RPMI8226 (cell line): ENCODE measurements around the gene C1QTNF3.
"Not testable (repeated sequence)": the region's sequence is repeated elsewhere in the genome, so short reads cannot be mapped to it uniquely, and the experiment has no call there.

Experiments used
- DNase-seq: peaks from one replicate; pipeline ENCODE4 v3.0.0-alpha.2; 2015

Gene C1QTNF3

DNA sequence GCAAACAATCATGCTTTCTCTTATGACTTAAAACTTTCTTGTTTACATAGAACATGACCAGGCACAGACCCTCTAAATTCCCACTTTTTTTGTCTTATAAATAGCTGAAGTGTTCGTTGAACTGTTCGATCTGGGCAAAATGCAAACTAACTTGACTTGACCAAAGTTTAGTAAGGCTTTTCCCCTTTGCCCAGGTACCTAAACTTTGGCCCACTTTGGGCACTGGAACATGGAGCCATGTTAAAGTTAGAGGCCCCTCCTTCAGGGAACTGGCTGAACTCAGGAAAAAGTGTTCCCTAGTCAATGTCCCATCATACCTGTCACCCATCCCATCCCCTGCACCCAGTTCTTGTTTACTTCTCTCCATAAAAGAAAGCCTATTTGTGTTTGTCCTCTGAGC lies 25.8 kb downstream of the C1QTNF3 start:
- no peak for DNase-seq

DNA sequence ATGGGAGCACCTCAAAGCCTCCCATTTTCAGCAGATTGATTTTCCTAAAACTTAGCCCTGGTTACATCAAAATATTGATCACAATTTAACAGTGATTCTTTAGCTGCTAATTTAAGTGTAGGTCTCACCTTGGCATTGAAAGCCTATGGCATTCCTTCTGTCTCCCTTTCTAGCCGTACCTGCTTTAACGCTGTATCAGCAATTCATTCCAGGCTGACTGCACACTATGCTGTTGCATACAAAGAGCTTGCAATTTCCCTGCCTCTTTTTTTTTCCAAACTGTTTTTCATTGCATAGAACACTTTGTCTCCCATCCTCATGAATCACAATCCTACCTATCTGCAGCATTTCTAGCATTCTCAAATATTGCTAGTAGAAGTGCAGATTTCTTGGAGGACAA lies 26.3 kb downstream of the C1QTNF3 start:
- no peak for DNase-seq

DNA sequence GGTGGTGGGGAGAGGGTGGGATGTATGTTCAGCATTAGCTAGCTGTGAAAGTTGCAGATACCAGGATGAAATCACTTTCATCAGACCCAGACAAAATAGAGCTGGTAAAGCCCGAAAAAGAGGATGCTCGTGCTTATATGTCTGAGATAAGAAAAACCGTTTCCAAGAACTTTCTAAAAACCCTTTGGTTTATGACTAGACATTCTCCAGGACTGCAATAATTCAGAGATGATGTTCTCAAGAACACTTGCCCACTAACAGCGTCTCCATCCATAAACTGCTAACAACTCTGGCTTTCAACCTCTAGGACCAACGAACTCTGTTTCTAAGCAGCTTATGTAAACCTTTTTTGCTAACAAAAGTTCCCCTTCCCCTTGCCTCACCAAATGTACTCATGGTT lies 26.8 kb downstream of the C1QTNF3 start:
- DNase-seq, result no peak

DNA sequence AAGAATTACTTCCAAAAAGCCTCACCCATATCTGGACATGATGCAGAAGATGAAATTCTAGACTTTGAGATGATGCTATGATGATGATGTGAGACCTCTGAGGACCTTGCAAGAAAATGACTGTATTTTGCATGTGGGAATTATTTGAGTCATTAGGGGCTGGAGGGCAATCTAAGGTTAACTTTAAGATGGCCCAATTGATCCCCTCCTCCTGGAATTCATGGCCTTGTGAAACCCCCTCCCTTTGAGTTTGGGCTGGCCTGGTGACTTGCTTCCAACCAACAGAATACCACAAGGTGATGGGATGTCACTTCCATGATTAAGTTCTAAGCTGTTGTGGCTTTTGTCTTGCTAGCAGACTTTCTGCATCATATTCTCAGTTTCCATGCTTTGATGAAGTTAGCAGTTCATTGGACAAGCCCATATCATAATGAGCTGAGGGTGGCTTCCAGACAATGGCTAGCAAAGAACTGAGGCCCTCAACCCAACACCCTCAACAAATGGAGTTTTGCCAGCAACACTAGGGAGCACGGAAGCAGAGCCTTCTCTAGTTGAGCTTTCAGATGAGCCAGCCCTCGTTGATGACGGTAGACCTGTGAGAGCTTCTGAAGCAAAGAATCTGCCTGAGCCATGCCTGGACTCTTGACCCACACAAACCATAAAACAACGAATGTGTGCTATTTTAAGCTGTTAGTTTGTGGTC lies 27.7 kb downstream of the C1QTNF3 start:
- DNase-seq, result no peak

DNA sequence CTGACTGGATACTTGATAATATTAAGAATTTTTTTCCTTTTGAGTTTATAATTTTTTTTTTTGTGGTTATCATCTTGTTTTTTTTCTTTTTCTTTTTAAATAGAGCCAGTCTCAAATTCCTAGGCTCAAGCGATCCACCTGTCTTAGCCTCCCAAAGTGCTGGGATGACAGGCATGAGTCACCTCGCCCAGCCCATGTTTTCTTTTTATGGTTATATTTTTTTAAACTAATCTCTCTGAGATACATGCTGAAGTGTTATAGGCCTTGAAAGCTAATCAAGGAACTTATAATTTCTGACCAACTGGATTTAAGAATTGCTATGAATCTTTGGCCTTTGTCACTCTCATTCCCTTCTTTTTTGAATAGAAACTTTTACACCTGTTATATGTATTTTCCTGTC lies 28.4 kb downstream of the C1QTNF3 start:
- DNase-seq, result no peak

DNA sequence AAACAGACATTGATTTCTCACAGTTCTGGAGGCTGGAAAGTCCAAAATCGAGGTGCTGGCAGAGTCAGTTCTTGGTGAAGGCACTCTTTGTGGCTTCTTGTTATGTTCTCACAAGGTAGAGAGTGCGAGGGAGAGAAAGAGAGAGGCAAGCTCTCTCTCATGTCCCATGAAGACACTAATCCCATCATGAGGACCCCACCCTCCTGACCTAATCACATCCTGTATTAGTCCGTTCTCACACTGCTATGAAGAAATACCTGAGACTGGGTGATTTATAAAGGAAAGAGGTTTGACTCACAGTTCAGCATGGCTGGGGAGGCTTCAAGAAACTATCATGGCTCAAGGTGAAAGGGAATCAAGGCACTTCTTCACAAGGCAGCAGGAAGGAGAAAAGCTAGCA lies 29.5 kb downstream of the C1QTNF3 start:
- DNase-seq, result no peak

DNA sequence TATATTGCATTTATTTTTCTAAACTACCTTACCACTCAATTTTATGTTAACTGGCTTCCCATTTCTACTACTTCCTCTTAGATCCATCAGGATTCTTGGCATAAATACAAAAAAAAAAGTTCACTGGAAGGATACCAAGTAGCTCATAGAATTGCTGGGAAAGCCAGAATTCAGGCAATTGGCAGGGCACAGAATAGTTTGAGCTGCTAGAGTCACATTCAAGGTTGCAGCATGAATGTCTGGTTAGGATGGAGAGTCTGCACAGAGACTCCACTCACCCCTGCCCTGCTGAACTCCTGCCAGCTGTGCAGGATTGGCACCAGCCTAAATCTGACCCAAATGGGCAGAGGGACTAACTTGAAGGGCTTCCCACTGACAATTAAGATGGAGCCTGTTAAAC lies 30.2 kb downstream of the C1QTNF3 start:
- DNase-seq, result no peak

DNA sequence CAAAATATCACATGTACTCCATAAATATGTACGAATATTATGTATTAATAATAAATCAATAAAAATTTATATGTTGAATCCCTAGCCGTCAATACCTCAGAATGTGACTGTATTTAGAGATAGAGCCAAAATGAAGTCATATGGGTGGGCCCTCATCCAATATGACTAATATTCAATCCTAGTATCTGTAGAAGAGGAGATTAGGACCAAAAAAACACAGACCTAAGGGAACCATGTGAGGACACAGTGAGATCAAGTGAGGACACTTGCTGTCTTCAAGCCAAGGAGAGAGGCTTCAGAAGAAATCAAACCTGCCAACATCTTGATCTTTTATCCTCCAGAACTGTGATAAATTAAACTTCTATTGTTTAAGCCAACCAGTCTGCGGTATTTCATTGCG lies 31.5 kb downstream of the C1QTNF3 start:
- DNase-seq, result no peak

DNA sequence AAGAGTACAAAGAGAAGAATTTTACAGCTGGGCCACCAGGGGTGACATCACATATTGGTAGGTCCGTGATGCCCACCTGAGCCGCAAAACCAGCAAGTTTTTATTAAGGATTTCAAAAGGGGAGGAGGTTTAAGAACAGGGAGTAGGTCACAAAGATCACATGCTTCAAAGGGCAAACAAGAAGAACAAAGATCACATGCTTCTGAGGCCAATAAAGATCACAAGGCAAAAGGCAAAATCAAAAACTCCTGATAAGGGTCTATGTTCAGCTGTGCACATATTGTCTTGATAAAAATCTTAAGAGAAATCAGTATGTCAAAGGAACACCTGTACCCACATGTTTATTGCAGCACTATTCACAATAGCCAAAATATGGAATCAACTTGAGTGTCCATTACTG lies 32.9 kb downstream of the C1QTNF3 start:
- not testable (repeated sequence) for DNase-seq

DNA sequence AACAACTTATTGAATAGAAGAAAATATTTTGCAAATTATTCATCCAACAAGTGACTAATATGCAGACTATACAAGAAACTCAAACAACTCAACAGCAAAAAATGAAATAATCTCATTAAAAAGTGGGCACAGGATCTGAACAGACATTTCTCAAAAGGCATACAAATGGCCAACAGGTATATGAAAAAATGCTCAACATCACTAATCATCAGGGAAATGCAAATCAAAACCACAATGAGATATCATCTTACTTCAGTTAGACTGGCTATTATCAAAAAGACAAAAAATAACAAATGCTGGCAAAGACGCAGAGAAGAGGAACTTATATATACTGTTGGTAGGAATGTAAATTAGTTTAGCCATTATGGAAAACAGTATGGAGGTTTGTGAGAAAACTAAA lies 33.4 kb downstream of the C1QTNF3 start:
- DNase-seq, result no peak

DNA sequence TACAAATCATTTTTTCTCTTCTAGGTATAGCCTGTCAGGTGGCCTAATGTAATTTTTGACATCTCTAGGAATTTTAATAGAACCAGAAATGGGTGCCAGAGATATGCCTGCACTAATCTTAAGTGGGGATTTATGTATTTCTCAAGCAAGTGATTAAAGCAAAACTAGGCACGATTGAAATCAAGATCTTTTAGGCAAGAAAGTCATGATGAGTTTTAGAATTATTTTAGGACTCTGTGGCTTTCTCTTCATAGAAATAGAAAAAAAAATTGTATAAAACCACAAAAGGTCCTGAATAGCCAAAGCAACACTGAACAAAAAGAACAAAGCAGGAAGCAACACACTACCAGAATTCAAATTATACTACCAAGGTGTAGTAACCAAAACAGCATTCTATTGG lies 34.2 kb downstream of the C1QTNF3 start:
- DNase-seq, result no peak

DNA sequence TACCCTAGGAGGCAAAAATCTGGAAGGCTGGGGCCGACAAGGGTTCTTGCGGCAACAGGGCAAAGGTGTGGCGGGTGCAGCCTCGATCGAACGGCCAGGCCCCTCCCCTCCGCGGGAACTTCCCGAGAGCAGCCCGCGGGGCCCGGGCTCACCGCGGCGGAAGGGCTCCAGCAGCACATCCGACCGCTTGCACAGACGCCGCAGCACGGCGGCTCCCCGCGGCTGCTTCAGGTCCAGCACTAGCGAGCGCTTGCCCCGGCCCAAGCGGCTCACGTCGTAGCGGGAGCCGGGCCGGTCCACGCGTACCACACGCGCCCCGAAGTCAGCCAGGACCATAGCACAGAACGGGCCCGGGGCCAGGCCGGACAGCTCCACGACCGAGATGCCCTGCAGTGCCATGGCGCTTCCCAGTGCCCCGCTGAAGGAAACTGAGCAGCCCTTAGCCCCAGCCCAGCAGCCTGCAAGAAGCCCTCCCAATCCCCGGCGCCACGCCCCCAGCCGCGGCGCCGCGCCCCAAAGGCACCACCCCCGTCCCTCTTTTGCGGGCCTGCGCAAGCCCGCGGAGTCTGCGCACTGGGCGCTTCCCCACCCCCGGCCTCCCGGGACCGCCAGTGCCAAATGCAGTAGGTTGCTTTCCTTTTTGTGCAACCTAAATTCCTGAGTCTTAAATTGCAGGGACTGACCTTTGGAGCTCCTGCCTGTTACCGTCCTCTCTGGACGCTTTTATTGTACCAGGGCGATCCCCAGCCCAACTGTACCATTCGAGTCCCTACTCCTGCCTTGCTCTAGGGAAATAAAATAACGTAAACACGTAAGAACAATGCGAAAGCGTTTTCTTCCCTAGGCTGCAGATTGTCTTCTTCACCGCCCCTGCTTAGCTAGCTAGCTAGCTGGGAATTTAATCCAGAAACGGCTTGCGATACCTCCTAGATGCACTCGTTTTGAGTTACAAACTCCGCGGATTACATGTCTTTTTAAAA lies 35.1 kb downstream of the C1QTNF3 start, which contains the start of gene AMACR:
TSS of gene AMACR (minus strand) at position 430 of the 980 bp plus-strand sequence. CDS start at position 399, 31 bp downstream.
- peak; percentile 81 for DNase-seq

DNA sequence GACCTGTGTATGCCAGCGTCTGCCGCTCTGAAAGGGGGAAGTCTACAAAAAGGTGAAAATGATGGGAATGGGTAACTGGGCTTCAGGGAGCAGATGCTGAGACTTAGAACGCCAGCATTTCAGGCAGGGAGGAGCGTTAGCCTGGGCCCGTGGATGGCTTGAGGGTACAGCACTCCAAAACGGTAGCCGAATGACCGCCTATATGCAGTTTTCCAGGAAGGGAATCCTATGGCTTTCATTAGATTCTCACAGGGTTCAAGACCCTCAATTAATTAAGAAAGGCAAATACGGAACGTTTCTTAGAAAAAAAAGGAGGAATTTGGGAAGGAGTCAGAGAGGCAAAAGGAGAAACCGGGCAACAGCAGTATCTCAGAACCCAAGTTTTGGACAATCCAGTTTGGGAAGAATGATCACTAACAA lies 35.8 kb downstream of the C1QTNF3 start:
- no peak for DNase-seq

DNA sequence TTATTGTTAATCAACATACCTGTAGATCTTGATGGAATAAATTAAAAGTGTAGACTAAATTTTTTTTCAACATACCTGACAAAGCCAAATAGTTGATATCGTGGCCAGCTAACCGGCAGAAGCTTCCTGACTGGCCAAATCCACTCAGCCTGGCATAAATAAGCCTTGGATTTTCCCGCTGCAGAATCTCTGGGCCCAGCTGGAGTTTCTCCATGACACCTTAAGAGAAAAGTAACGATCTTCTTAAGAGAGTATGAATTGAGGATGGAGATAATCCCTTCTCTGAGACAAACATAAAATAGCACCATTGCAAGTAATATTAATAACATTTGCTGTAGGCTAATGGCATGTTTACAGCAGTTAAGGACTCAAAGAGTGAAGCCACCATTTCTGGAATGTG lies 37.3 kb downstream of the C1QTNF3 start:
- DNase-seq, result no peak

DNA sequence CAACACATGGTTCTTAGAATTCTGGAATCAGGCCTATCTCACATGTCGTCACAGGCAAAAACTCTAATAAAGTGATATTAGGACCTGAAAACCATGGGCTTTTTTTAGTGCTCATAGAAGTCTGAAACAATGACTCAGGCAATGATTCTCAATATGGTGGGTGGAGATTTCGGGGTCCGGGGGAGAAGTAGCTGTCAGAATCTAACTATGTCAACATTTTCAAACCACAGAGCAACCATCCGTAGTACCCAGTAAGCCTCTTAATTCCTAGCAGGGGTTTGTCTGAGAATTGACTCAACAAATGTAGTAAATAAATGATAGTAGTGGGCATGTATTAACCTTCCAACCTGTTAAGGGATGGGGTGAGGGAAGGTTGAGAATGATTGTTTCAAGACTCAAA lies 37.8 kb downstream of the C1QTNF3 start:
- no peak for DNase-seq

DNA sequence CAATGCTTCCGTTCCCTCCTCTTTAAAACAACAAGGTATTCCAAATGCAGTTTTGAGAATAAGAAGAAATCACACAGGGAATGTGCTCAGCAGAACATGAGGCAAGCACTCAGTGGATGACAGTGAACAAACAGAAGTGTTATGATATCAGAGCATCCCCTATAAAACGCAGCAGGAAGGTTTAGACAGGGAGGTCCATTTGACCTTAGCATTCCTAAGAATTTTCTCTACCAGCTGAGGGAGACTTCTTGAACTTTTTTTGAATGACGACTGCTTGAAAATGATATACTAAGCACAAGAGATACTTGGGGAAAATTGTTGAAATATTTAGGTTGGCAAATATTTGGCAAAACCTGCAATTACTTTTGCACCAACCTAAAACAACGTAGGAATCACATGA lies 39.1 kb downstream of the C1QTNF3 start:
- no peak for DNase-seq

DNA sequence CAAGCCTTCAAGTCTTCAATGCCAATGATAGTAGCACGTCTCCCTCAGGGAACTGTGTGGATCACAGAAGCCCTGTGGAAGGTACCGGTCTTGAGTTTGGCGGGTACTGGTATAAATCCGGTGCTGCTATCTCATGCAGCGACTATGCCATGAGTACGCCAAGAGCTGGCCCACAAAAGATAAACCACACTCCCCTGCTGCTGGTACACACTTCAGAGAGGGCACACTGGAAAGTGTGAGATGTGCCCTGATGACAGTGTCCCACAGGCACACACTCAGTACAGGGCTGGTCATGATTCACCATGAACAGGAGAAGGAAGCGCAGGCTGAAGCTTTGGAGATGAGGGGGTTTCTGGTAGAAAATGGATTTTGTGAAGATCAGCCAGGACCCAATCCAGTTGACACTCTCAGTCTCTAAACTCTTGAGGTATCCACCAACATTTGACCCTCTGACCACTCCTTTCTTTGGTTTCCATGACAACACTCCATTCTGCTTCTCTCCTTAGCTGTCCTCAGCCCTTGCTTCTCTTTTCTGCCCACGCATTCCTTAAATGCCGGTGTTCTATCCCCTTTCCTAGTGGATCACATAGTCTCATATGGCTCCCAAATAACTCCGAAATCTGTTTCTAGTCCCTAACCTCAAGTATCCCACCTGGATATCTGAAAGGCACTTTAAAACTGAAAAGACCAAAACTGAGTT lies 40.2 kb downstream of the C1QTNF3 start:
- no peak for DNase-seq

DNA sequence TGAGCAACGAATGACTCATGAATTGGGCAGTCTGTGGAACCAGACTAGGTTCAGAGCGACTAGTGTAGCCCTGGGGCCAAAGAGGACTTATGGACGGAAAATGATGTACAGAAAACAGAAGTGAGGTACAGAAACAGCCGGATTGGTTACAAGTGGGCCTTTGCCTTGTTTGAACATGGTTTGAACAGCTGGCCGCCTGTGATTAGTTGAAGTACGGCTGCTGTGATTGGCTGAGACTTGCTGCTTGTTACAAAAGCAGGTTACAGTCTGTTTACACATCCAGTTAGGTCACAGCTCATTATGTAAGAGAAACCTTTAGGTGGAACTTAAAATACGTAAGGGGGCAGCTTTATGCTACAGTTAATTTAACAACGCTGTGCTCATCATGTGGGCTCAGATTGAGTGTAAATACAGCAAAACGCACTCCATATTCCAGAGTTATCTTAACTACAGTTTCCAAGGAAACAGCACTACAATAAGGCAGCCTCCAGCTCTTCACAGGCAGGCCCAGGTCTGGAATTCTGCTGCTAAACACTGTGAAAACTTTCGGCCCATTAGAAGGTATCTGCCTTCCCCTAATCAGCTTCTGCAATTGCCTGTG lies 41.7 kb downstream of the C1QTNF3 start:
- DNase-seq, result no peak

DNA sequence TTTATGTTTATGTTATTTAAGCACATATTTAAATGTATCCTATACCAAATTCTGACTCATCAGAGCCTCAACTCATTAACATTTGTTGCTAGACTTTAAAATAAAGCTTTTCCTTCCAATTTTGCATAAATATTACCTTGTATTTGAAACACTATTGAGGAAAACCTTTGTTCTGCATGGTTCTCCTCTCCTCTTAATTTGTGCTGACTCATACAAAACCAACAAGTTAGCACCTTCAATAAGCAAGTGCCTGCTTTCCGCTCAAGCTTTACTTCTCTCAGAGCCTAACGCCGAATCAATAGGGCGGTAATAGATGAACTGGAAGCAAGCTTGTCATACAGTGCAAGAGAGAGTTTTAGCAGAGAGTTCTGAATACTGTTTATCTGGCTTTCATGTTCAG lies 43.0 kb downstream of the C1QTNF3 start:
- no peak for DNase-seq

DNA sequence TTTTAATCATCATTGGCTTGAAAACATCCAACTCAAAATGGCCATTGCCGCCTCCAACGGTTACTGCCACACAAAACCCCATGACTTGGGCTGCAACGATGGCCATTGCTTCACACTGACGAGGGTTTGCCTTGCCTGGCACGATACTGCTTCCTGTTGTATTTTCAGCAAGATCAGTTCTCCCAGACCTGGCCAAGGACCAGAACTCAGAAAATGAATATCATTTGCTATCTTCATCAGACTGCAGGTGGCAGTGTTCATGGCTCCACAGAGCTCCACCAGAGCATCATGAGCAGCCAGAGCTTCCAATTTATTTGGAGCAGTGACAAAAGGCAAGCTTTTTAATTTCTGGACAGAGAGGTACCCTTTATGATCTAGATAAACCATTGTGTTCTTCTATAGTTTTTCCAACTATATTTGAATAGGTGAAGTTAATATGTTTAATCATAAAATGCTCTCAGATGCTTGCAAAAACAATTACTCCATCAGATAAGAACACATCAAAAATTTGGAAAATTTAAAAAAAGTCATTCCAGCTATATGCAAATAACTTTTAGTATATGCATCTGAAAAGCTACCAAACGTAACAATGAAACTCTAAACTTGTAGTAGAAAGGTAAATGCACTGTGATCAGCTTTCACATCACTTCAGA lies 45.6 kb downstream of the C1QTNF3 start:
- DNase-seq, result peak; percentile 38

DNA sequence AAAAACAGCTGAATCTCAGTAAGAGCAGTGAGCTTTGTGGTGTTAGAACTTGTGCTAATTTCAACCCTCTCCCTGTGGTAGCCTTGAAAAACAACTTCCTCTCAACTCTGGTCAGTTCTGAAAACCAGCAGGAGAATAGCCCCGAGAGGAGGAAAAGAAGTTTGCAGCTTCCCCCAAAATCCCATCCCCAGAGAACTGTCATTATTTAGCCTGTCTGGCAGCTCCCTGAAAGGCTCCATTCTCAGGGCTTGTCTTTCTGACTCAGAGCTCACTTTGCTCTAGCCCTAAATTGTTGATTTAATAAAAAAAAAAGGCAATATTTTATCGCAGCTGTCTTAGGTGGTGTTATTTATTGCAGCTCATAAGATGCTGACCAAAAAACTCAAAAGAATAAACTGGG lies 47.1 kb downstream of the C1QTNF3 start:
- DNase-seq, result no peak

DNA sequence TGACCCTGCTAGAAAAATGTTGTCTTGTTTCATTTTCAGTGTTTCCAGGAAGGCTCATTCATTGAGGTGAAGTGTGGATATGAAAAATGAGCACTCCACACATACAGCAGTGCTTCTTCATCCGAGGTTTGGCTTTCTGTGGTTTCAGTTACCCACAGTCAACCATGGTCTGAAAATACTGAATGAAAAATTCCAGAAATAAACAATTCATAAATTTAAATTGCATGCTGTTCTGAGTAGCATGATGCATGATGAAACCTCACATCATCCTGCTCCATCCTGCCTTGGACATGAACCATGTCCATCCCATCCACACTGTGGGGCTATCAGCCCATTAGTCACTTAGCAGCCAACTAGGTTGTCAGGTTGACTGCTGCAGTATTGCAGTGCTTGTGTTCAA lies 48.2 kb downstream of the C1QTNF3 start:
- no peak for DNase-seq

DNA sequence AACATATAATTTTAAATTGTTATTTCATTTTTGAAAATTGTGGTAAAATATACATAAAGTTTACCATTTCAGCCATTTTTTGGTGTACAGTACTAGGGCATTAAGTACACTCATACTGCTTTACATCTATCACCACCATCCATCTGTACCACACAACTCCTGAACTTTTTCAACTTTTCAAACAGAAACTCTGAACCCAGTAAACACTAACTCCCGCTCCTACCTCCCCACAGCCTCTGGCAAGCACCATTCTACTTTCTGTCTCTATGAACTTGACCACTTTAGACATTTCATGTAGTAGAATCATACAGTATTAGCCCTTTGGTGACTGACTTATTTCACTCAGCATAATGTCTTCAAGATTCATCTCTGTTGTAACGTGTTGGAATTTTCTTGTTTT lies 50.1 kb downstream of the C1QTNF3 start:
- no peak for DNase-seq
